ENCODE measurements around the gene ANKS1B.

- TF ChIP-seq CTCF (IDR thresholded peaks at IDR 0.05) (no peak), POLR2A (IDR thresholded peaks at IDR 0.05) (no peak)
Observed at GRCh38 chr12:99200711-99201384, 783.9 kb downstream of the ANKS1B start.
